Left lobe of liver (tissue), 1 donor: Measurements from ENCODE around the gene TMTC4. TPM values are rescaled to one million over a fixed set of nuclear protein-coding genes. Genes with fewer than 3 reads are reported as not detected.

Source experiments
- total RNA-seq: library from RNA; stranded (reverse); gene quantifications from one replicate; pipeline ENCODE4 v1.2.1, GENCODE V29; 2021
- donor health status: DM: no; HTN: yes; CAD: no.

Gene TMTC4
- total RNA-seq, 1 donor from 2014 or later, result 17.2 TPM

Other genes starting within 250 kb of the TMTC4 start
- gene GGACT, start 86.0 kb downstream of the TMTC4 start, total RNA-seq, result 9.6 TPM